ENCODE results near the gene PCGF1.

Gene PCGF1

DNA sequence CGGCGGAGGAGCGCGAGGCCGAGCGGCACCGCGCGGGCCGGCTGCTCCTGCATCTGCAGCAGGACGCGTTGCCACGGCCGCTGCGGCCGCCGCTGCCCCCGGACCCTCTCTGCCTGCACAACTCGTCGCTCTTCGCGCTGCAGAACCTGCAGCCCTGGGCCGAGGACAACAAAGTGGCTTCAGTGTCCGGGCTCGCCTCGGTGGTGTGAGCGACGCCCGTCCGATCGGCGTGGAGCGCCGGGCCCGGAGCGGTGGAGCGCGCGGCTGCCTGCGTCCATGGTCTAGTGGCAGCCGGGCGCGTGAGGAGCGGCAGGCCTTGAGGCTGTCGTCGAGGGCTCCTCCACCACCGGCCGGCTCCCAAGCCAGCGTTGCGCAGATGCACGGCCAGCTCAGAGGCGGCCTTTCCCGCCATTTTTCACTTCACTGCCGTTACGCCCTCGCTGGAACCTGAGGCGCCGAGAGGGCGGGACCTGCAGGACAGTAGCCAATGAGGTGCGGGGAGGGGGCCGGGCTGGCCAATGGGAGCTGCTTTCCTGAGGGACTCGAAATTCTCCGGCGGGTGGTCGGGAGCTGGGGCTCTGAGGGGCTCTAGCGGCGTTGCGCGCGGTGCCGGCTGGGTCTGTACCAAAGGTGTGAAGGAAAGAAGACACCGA, 8.6 kb upstream of the PCGF1 start:
- peak in 2 of 4 experiments; percentile 66 to 72 for DNase-seq (ENCODE audit: low read depth in 4 of 4, low spot score in 1 of 4)

DNA sequence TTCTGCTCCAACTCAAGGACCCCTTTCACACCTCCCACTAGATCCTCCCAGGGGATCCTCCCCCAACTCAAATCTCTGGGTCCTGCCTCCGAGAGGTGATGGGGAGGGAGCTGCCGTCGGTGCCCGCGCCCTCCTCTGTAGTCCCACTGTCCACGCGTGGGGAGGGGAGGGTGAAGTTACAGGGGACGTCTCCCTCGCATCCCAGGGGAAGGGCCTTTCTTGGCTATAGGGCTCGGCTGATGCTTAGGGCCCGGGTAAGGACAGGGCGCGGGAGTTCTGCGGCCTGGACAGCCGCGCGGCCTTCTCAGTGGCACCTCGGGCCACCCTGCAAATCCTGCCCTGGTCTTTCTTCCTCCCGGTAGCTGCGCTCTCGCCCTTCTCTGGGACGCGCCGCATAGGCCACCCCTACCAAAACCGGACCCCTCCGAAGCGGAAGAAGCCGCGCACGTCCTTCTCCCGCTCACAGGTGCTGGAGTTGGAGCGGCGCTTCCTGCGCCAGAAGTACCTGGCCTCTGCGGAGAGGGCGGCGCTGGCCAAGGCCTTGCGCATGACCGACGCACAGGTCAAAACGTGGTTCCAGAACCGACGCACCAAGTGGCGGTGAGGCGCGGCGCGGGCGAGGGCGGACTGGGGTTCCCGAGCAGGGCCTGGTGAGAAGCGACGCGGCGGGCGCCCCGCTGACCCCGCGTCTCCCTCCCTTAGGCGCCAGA, 7.9 kb upstream of the PCGF1 start:
- no peak for DNase-seq (ENCODE audit: low read depth in 4 of 4, low spot score in 1 of 4)

GRCh38 chr2:74514368-74515270, 7.1 kb upstream of the PCGF1 start, which contains the start of gene TLX2:
Gene TLX2 (plus strand): TSS chr2:74514450. CDS start chr2:74514807, 357 bp downstream.
- DNase-seq (ENCODE audit: low read depth in 4 of 4, low spot score in 1 of 4), result no peak

GRCh38 chr2:74513605-74514367, 6.3 kb upstream of the PCGF1 start:
- DNase-seq (ENCODE audit: low read depth in 4 of 4, low spot score in 1 of 4), result peak in 1 of 4 experiments; percentile 32

- DNase-seq (ENCODE audit: low read depth in 4 of 4, low spot score in 1 of 4), result no peak
Measured at GRCh38 chr2:74512744-74513604, 5.5 kb upstream of the PCGF1 start.

DNA sequence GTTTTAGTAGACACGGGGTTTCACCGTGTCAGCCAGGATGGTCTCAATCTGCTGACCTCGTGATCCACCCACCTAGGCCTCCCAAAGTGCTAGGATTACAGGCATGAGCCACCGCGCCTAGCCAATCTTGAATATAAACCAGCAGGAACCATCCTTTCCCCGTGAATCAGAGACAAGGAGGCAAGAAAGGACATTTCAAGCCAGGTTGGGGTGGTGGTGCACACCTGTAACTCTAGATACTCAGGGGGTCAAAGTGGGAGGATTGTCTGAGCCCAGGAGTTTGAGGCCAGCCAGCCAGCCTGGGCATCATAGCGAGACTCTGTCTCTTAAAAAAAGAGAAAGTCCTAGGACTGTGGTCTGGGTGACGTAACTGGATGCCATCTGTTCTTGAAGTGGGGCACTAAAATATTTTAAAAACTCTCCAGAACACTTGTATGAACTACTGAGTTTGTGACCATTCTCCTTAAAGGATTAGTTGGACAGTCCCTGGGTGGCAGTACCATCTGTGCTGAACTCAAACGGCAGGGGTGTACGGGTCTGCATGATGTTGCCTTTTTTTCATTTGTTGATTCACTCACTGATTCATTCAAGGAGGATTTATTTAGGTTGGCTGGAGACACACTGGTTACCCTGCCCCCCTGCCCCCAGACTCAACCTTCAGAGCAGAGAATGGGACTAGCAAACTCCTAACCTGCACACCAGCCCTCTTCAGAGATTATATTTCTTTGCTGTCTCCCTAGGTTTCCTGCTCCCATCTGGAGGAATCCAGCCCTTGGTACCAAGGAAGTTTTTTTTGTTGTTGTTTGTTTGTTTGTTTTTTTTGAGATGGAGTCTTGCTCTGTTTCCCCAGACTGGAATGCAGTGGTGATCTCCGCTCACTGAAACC, 3.9 kb upstream of the PCGF1 start:
- no peak for DNase-seq (ENCODE audit: low read depth in 4 of 4, low spot score in 1 of 4)

- DNase-seq (ENCODE audit: low read depth in 4 of 4, low spot score in 1 of 4), result no peak
Measured at GRCh38 chr2:74510272-74510671, 2.8 kb upstream of the PCGF1 start.

DNA sequence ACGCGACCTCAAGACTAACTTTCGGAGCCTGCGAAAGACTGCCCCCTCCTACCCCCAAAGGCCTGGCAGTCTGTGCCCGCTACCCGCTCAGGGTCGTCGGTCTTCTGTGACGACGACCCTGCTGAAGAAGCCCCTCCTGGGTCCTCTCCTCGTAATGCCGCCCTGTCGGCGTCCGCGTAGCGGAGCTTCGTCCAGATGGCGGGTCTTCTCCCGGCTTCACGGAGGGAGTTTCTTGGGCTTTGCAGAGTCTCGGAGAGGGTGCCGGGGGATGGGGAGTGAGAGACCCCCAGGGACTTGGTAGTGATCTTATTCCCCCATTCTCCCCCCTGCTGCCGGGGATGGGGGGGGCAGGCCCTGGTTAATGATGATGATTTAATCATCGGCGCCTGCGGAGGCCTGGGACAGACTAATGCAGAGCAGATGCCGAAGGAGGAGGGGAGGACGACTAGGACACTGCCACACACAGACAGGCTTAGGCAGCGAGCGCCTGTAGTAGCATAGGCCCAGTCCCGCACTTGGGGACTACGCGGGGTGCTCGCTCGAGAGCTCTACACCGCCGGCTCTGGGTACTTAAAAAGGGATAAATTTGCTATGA, 528 bp upstream of the PCGF1 start:
- DNase-seq (ENCODE audit: low read depth in 4 of 4, low spot score in 1 of 4), result no peak

- DNase-seq (ENCODE audit: low read depth in 4 of 4, low spot score in 1 of 4), result no peak
Measured at GRCh38 chr2:74505448-74506246, 1.8 kb downstream of the PCGF1 start.

DNA sequence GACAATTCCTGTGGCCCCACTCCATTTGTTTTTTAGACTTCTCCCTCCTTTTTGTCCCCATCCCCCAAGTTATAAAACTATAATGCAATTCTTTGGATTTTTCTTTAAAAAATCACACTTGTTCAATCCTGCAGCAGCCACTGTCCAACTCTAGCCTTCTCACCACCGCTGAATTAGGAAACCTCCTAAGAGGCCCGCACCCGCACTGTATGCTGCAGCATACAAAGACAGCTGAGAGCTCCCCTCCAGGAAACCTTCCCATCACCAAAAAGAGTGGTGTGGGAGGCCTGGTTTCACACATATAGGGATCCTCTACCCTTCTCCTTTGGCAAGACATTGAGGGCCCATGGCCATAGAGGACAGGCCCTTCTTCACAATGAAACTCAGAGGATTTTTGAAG, 2.9 kb downstream of the PCGF1 start:
- DNase-seq (ENCODE audit: low read depth in 4 of 4, low spot score in 1 of 4), result no peak

- DNase-seq (ENCODE audit: low read depth in 4 of 4, low spot score in 1 of 4), result no peak
Measured at GRCh38 chr2:74503506-74504475, 3.7 kb downstream of the PCGF1 start.

DNA sequence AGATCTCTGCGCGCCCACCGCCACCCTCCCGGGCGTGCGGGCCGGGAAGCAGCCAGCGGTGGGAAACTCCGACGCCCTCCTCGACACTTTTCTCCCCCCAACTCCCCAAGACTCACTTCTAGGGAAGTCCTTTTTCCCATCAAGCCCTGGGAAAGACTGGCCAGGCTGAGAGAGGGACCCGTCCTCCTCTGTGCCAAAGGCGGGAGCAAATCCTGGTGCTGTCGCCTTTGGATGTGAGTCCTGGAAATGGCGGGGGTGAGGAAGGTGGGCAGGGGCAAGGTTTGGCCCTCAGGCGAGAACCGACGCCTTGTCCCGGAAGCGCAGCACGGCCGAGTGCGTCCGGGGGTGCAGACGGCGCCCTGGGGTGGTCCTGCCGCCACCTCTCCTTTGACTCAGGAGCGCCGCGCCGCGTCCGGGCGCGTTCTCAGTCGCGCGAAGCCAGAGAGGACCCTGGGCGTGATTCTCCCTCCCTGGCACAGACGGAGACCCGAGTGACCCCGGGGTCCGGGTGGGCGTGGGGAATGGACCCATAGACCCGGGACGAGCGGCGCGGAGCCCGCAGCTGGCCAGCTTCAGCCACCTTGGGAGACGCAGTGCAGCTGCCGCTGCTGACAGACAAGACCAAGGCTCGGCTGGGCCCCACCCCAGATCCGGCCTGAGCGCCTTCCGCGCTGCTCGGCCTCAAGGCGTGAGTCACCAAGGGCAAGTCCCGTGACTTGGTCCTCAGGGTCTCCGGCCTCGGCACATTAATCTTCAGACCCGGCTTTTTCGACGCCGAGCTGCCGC, 4.6 kb downstream of the PCGF1 start:
- peak in 1 of 4 experiments; percentile 40 for DNase-seq (ENCODE audit: low read depth in 4 of 4, low spot score in 1 of 4)

- no peak for DNase-seq (ENCODE audit: low read depth in 4 of 4, low spot score in 1 of 4)
Measured at GRCh38 chr2:74502147-74502719, 5.3 kb downstream of the PCGF1 start.

DNA sequence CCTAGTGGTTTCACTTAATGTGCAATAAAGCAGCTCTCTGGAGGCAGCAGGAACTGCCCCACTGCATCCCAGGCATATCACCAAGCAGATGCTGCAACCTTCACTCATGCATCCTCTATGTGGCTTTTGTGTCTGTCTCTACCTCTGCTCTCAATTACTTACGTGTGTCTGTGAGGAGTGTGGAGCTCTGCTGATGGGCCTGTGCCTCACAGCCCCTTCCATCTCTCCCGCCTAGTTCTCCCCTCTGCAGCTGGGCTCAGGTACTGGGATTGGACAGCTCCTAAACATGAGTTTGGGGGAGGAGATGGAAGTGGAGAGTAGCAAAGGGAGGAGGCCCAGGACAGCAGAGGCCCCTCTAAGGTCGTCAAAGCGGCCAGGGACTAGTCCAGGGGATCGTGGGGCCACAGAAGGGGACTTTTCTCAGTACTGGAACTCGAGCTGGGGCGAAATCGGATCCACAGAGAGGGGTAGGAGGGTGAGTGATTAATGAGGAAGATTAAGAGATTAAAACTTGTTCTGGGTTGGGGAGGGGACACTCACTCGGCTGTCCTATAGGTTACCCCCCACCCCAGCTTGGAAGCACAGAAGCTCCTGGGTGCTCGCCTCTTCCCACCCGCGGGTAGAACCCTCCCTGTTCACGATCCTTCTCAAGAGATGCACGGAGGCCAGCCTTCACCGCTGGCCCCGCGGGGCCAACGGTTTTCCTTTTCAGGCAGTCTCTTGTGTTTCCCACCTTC, 6.0 kb downstream of the PCGF1 start:
- DNase-seq (ENCODE audit: low read depth in 4 of 4, low spot score in 1 of 4), result no peak

DNA sequence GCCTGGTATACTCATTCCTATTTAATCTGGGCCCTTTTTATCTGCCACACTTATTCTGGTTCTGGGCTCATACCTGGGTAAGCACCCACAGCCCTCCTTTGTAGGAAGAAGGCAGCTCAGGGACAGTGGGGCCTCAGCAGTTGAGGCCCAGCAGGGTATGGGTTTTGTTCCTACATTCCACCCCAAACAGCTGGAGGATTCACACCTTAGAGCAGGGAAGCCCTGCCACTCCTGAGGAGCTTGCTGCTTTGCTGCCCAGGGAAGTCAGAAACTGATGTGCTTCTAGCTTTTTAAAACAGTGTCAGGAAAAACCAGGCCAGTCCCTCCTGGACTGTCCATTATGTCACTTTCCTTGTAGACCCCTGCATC, 6.9 kb downstream of the PCGF1 start:
- no peak for DNase-seq (ENCODE audit: low read depth in 4 of 4, low spot score in 1 of 4)

Measured in stimulated activated CD4-positive, alpha-beta T cell treated with anti-CD3 and anti-CD28 coated beads, Interleukin-1b, Interleukin-23, amount 100 ng/mL, for 24 hours (primary cell).